ENCODE measurements around the gene CCHCR1. TPM values are rescaled to one million over a fixed set of nuclear protein-coding genes. Genes with fewer than 3 reads are reported as not detected.
A peak's percentile ranks its signal among the peaks of the same experiment; 100 is the strongest.

CCHCR1 gene
- total RNA-seq, 1 donor from 2014 or later = 48.6 TPM

GRCh38 chr6:31152781-31153180, 4.8 kb downstream of the CCHCR1 start:
- H3K4me3 Mint-ChIP-seq = no peak overlapping the region
- H3K27ac Mint-ChIP-seq (ENCODE audit: unreplicated experiment) = peak overlapping the region; percentile 96
- H3K27me3 Mint-ChIP-seq (ENCODE audit: low read depth) = no peaks in the 10 kb centered on the region
- peaks cover 5% of the 10 kb centered on the region for H3K36me3 Mint-ChIP-seq (ENCODE audit: low read depth)
- H3K4me1 Mint-ChIP-seq = peaks cover 9% of the 10 kb centered on the region
- TF ChIP-seq CTCF (conservative IDR thresholded peaks at IDR 0.05) = no peak
- no peaks in the 10 kb centered on the region for H3K9me3 Mint-ChIP-seq
- DNase-seq (ENCODE audit: low read depth, low spot score) = no peak

GRCh38 chr6:31149827-31150447, 7.7 kb downstream of the CCHCR1 start:
- no peak for DNase-seq (ENCODE audit: low read depth, low spot score)
- no peaks in the 10 kb centered on the region for H3K4me1 Mint-ChIP-seq
- H3K27me3 Mint-ChIP-seq (ENCODE audit: low read depth) = no peaks in the 10 kb centered on the region
- no peak overlapping the region for H3K27ac Mint-ChIP-seq (ENCODE audit: unreplicated experiment)
- H3K4me3 Mint-ChIP-seq = no peak overlapping the region
- peaks cover 5% of the 10 kb centered on the region for H3K36me3 Mint-ChIP-seq (ENCODE audit: low read depth)
- TF ChIP-seq CTCF (conservative IDR thresholded peaks at IDR 0.05) = no peak
- no peaks in the 10 kb centered on the region for H3K9me3 Mint-ChIP-seq

DNA sequence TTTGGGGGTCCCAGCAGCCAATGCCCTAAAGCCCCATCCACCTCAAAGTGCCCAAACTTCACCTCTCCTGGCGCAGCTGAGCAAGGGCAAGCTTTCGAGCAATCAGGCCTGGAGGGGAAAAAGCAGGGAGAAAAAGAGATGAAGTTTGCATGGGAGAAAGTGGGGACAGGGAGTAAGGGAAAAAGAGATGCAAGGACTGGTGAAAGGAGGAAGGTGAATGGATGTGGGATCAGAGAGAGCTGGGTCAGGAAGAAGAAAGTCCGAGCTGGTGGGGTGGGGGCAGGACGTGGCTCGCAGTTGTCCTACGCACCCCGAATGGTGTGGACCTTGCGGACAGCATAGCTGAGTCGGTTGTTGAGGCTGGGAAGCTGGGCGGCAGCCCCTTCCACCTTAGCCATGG, 12.2 kb downstream of the CCHCR1 start:
- Mint-ChIP-seq H3K9me3 (no peaks in the 10 kb centered on the region), H3K4me1 (peaks cover 14% of the 10 kb centered on the region), H3K27ac (ENCODE audit: unreplicated experiment) (no peak overlapping the region), H3K4me3 (no peak overlapping the region), H3K36me3 (ENCODE audit: low read depth) (peaks cover 2% of the 10 kb centered on the region), H3K27me3 (ENCODE audit: low read depth) (no peaks in the 10 kb centered on the region)
- DNase-seq (ENCODE audit: low read depth, low spot score) = no peak
- TF ChIP-seq CTCF (conservative IDR thresholded peaks at IDR 0.05) = no peak

DNA sequence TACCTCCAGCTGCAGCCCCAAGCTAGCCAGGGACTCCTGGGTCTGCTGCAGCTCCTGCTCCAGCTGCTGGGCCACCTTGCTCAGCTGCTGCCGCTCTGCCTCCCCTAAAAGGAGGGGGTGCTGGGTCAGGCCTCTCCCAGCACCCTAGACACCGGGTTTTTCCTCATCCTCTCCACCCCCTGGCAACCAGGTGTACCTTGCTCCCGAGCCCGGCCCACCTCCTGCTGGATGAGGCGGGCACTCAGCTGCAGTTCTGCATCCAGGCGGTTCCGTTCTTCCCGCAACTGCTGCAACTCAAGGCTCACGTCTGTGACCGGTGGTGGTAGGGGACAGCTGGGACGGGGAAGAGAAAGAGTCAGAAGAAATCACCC, 12.6 kb downstream of the CCHCR1 start:
- Mint-ChIP-seq H3K4me3 (no peak overlapping the region), H3K9me3 (no peaks in the 10 kb centered on the region), H3K4me1 (peaks cover 16% of the 10 kb centered on the region), H3K27me3 (ENCODE audit: low read depth) (no peaks in the 10 kb centered on the region), H3K27ac (ENCODE audit: unreplicated experiment) (no peak overlapping the region), H3K36me3 (ENCODE audit: low read depth) (peaks cover 2% of the 10 kb centered on the region)
- no peak for DNase-seq (ENCODE audit: low read depth, low spot score)
- no peak for TF ChIP-seq CTCF (conservative IDR thresholded peaks at IDR 0.05)

- peaks cover 19% of the 10 kb centered on the region for H3K4me1 Mint-ChIP-seq
- H3K27me3 Mint-ChIP-seq (ENCODE audit: low read depth) = no peaks in the 10 kb centered on the region
- no peak for DNase-seq (ENCODE audit: low read depth, low spot score)
- H3K4me3 Mint-ChIP-seq = no peak overlapping the region
- H3K27ac Mint-ChIP-seq (ENCODE audit: unreplicated experiment) = no peak overlapping the region
- H3K36me3 Mint-ChIP-seq (ENCODE audit: low read depth) = no peaks in the 10 kb centered on the region
- H3K9me3 Mint-ChIP-seq = no peaks in the 10 kb centered on the region
- no peak for TF ChIP-seq CTCF (conservative IDR thresholded peaks at IDR 0.05)
Measured at GRCh38 chr6:31144296-31144969, 13.2 kb downstream of the CCHCR1 start.

All from neural crest cell (in vitro differentiated cells).